ENCODE results near the gene LANCL2. TPM values are rescaled to one million over a fixed set of nuclear protein-coding genes. Genes with fewer than 3 reads are reported as not detected.
"Not testable (repeated sequence)": the region's sequence is repeated elsewhere in the genome, so short reads cannot be mapped to it uniquely, and the experiment has no call there.

The LANCL2 gene
- total and polyA plus RNA-seq, 8 donors: 9.5 to 24.9 (median 20.8) TPM

DNA sequence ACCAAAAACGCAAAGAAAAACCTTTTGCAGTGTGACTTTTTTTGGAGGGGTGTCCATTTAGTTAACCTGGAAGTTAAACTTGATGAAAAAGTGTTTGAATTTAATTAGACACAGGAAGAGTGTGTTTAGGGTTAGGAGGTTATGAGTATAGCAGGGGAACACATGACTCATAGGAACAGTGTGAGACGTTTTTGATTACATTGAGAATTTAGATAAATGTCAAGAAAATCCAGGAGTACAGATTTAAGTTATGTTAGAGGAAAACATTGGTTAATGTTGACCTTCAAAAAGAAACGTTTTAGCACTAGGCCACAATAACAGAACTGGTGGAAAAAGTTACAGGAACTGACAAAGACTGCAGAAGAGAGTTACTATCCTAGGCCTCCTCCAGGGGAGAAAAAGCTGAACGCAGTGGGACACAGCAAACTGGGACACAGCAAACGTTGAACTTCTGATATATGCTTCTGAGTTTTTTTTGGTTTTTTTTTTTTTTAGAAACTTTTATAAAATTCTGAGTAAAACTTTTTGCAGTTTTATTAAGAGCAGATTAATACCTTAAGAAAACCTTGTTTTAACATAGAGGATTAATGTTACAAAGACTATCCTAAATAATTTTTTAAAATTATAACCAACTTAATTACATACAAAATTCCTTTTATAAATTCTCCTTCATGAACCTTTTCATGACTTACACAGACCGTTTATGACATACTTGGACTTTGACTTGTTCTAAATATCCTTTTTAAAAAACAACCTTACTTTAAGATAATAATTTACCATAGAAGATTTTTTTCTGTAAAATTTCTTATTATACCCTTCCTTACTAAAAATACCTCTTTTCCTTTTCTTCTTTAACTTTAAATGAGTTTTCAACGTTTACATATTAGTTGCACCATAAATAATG lies 22.2 kb downstream of the LANCL2 start:
- intact Hi-C loops (cut with DNase I): no loop called here
- no peak for DNase-seq
- TF ChIP-seq, protein P1, sequence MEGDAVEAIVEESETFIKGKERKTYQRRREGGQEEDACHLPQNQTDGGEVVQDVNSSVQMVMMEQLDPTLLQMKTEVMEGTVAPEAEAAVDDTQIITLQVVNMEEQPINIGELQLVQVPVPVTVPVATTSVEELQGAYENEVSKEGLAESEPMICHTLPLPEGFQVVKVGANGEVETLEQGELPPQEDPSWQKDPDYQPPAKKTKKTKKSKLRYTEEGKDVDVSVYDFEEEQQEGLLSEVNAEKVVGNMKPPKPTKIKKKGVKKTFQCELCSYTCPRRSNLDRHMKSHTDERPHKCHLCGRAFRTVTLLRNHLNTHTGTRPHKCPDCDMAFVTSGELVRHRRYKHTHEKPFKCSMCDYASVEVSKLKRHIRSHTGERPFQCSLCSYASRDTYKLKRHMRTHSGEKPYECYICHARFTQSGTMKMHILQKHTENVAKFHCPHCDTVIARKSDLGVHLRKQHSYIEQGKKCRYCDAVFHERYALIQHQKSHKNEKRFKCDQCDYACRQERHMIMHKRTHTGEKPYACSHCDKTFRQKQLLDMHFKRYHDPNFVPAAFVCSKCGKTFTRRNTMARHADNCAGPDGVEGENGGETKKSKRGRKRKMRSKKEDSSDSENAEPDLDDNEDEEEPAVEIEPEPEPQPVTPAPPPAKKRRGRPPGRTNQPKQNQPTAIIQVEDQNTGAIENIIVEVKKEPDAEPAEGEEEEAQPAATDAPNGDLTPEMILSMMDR (IDR thresholded peaks at IDR 0.05): no peak

DNA sequence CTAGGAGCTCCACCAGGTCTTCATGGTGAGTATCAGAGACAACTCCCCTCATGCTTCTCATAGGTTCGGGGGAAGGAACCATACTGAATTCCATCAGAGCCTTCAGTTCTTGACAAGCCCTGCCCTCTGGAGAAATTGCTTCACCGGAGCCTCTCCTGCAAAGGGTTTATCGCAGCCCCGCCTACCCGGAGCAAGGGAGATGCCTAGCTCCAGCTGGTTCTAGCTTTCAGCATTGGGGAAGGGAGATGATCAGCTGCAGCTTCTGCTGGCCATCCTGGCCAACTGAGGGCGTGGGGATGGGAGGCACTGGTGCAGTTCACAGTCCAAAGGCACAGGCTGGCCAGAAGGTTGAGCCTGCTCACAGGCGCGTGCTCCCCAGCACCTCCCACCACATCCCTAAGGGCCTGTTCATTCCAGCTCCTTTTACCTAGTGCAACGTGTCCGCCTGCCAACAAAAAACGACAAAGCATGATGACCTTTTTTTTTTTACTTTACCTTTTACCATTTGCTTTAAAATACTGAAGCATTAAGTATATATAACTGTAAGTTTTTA lies 31.2 kb downstream of the LANCL2 start:
- Histone ChIP-seq H3K27ac (no peak overlapping the region), H3K4me1 (no peaks in the 10 kb centered on the region), H3K4me3 (no peak overlapping the region), H3K9me3 (no peaks in the 10 kb centered on the region), H3K36me3 (peaks cover 0 to 16% of the 10 kb centered on the region in 2 donors), H3K27me3 (no peaks in the 10 kb centered on the region)
- DNase-seq (no peak), ATAC-seq (no peak)
- intact Hi-C loops (cut with DNase I): no loop called here
- TF ChIP-seq, protein P1 (IDR thresholded peaks at IDR 0.05): no peak

More for the DNA sequence above, 22.2 kb downstream of the LANCL2 start:
- Histone ChIP-seq H3K4me1 (no peaks in the 10 kb centered on the region), H3K9me3 (peaks cover 5 to 46% of the 10 kb centered on the region in 2 donors), H3K27ac (no peak overlapping the region), H3K36me3 (peaks cover 0 to 8% of the 10 kb centered on the region in 2 donors), H3K4me3 (no peak overlapping the region), H3K27me3 (no peaks in the 10 kb centered on the region)
- no peak for ATAC-seq

DNA sequence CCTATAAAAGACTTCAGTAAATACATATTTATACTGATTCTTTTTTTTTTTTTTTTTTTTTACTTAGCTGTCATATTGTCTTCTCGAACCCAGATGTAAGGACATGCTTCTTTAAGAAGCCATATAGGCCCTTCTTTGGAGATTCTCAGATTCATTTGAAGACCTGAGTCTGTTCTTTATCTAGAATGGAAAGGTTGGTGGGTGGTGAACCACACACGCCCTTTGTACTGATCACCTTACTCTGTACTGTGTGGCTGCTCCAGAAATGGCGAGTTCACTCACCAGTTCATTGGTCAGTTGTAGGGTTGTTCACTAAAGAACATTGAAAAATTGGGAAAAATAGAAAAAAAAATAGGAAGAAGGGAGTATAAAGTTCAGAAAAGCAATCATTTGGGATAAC lies 32.5 kb downstream of the LANCL2 start:
- Histone ChIP-seq H3K4me1 (no peaks in the 10 kb centered on the region), H3K36me3 (peaks cover 0 to 5% of the 10 kb centered on the region in 2 donors), H3K9me3 (no peaks in the 10 kb centered on the region), H3K27ac (no peak overlapping the region), H3K27me3 (no peaks in the 10 kb centered on the region), H3K4me3 (no peak overlapping the region)
- TF ChIP-seq, protein P1 (IDR thresholded peaks at IDR 0.05): no peak
- intact Hi-C loops (cut with DNase I): no loop called here
- DNase-seq (no peak), ATAC-seq (no peak)

DNA sequence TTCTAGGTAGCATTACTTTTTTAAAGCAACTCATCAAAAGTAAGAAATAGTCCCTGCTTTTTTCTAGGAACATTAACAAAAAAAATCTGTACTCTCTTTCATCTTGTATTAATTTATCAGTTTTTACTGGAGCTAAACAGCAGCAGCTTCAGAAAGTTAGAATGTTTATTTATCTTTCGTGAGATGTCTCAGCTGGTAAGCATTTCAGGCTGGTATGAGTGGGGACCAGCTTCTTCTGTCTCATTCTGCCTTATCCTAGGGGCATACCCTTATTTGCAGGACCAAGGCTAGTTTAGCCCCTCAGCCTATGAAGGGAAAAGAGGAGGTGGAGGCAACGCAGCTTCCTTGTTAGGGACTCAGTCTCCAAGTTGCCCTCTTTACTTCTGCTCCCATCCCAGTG lies 35.1 kb downstream of the LANCL2 start:
- DNase-seq (no peak), ATAC-seq (no peak)
- Histone ChIP-seq H3K36me3 (peaks cover 0 to 14% of the 10 kb centered on the region in 2 donors), H3K9me3 (no peaks in the 10 kb centered on the region), H3K27me3 (no peaks in the 10 kb centered on the region), H3K4me3 (no peak overlapping the region), H3K4me1 (no peaks in the 10 kb centered on the region), H3K27ac (no peak overlapping the region)
- intact Hi-C loops (cut with DNase I): no loop called here
- TF ChIP-seq, protein P1 (IDR thresholded peaks at IDR 0.05): no peak

DNA sequence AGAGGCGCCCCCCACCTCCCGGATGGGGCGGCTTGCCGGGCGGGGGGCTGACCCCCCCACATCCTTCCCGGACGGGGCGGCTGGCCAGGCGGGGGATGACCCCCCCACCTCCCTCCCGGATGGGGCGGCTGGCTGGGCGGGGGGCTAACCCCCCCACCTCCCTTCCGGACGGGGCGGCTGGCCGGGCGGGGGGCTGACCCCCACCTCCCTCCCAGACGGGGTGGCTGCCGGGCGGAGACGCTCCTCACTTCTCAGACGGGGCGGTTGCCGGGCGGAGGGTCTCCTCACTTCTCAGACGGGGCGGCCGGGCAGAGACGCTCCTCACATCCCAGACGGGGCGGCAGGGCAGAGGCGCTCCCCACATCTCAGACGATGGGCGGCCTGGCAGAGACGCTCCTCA lies 37.4 kb downstream of the LANCL2 start:
- ATAC-seq; H3K4me1 ChIP-seq; H3K4me3 ChIP-seq; H3K9me3 ChIP-seq; intact Hi-C loops (cut with DNase I); H3K27ac ChIP-seq; H3K27me3 ChIP-seq; DNase-seq: not testable (repeated sequence)
- peaks cover 0 to 29% of the 10 kb centered on the region in 2 donors for H3K36me3 ChIP-seq
